ENCODE results near the gene PATL2.
A peak's percentile ranks its signal among the peaks of the same experiment; 100 is the strongest.
"Not testable (repeated sequence)": the region's sequence is repeated elsewhere in the genome, so short reads cannot be mapped to it uniquely, and the experiment has no call there.

The PATL2 gene

DNA sequence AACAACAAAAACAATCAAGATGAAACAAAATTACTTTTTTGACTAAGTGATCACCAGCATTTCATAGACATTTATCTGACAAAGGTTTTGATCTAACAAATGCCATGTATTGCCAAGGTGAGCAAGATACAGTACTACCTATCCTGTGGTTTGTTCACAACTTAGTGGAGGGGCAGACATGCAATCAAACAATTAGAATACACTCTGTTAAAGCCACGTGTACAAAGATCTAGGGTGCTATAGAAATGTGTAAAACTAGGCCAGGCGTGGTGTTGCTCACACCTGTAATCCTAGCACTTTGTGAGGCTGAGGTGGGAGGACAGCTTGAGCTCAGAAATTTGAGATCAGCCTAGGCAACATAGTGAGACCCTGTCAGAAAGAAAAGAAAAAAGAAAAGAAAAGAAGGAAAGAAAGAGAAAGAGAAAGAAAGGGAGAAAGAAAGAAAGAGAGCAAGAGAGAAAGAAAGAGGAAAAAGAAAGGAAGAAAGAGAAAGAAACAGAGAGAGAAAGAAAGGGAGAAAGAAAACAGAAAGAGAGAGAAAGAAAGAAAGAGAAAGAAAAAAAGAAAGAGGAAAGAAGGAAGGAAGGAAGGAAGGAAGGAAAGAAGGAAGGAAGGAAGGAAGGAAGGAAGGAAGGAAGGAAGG is 23.8 kb upstream of the PATL2 start:
- peak overlapping the region; percentile 51 for H3K4me3 ChIP-seq (ENCODE audit: low read depth, low read length)
- DNase-seq (ENCODE audit: low read depth) = no peak
- TF ChIP-seq, protein P1, sequence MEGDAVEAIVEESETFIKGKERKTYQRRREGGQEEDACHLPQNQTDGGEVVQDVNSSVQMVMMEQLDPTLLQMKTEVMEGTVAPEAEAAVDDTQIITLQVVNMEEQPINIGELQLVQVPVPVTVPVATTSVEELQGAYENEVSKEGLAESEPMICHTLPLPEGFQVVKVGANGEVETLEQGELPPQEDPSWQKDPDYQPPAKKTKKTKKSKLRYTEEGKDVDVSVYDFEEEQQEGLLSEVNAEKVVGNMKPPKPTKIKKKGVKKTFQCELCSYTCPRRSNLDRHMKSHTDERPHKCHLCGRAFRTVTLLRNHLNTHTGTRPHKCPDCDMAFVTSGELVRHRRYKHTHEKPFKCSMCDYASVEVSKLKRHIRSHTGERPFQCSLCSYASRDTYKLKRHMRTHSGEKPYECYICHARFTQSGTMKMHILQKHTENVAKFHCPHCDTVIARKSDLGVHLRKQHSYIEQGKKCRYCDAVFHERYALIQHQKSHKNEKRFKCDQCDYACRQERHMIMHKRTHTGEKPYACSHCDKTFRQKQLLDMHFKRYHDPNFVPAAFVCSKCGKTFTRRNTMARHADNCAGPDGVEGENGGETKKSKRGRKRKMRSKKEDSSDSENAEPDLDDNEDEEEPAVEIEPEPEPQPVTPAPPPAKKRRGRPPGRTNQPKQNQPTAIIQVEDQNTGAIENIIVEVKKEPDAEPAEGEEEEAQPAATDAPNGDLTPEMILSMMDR (IDR thresholded peaks at IDR 0.05; ENCODE audit: insufficient read depth, low read depth, low read length, missing control alignments) = no peak

DNA sequence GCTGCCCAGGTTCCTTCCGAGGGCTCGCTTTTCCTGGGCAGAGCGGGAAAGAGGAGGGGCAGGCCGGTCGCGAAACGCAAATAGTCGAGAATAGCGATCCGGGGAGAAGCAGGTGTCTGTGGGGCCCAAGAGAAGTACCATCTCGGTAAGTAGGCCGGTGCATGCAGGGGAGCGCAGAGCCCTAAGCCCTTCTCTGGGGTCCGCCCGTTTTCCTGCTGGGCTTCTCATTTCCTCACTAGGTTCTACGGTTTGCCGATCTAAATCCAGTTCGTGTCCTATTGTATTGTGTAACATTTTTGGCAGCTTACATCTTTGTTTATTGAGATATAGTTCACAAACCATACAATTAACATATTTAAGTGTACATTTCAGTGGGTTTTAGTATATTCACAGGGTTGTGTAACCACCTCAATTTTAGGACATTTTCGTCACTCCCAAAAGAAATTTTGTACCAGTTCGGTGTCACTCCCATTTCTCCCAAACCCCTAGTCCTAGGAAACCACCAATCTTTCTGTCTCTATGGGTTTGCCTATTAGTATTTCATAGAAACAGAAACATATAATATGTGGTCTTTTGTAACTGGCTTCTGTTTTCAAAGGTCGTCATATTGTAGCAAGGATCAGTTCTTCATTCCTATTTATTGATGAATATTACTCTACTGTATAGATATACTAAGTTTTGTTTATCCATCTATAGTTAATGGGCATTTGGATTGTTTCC is 18.4 kb upstream of the PATL2 start:
- peak; percentile 72 for DNase-seq (ENCODE audit: low read depth)
- TF ChIP-seq, protein P1 (IDR thresholded peaks at IDR 0.05; ENCODE audit: insufficient read depth, low read depth, low read length, missing control alignments) = no peak
- H3K4me3 ChIP-seq (ENCODE audit: low read depth, low read length) = peak overlapping the region; percentile 86

DNA sequence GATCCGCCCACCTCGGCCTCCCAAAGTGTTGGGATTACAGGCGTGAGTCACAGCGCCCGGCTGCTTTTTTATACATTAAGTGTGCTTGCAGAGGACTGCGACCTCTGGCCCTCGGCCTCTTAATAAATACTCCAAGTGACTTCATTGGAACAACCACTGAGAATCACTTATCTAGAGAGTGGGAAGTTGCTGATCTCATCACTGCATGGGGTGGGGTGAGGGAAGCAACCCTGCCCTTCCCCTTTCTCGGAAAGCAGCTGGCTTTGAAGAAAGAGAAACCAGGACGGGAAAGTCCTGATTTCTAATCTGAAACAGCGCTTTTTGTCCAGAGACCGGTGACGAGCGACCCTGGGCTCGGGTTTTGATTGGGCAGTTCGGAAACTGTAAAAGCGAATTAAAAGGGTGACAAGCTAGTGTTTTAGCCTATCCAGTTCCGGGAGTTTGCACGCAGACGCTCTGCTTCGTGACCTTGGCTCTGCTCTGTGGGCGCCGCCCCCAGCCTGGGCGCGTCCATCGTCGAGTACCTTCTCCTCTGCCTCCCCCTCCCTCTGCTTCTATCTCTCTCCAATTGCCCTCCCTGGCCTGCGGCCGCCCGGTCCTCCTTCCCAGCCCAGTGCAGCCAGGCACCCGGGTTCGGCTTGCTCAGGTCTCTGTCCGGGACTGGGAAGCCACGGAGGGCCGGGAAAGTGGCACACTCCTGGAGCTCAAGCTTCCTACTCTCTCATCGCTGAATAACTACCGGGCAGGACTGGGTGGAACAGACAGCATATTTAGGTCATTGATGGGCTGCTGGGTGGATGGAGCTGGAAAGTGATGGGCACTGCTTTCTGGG is 17.7 kb upstream of the PATL2 start:
- H3K4me3 ChIP-seq (ENCODE audit: low read depth, low read length) = peak overlapping the region; percentile 86

DNA sequence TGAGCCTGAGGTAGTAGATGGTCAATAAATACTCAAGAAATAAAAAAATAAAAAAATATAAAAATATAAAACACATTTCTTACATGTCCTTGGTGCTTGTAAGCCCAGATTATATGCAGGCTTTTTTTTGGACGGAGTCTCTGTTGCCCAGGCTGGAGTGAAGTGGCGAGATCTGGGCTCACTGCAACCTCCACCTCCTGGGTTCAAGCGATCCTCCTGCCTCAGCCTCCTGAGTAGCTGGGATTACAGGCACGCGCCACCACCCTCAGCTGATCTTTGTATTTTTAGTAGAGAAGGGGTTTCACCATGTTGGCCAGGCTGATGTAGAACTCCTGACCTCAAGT is 17.1 kb upstream of the PATL2 start:
- H3K4me3 ChIP-seq (ENCODE audit: low read depth, low read length) = peak overlapping the region; percentile 60
- not testable (repeated sequence) for DNase-seq (ENCODE audit: low read depth)

More for the DNA sequence above, 17.7 kb upstream of the PATL2 start:
- TF ChIP-seq, protein P1 (IDR thresholded peaks at IDR 0.05; ENCODE audit: insufficient read depth, low read depth, low read length, missing control alignments) = no peak
- peak; percentile 99 for DNase-seq (ENCODE audit: low read depth)

DNA sequence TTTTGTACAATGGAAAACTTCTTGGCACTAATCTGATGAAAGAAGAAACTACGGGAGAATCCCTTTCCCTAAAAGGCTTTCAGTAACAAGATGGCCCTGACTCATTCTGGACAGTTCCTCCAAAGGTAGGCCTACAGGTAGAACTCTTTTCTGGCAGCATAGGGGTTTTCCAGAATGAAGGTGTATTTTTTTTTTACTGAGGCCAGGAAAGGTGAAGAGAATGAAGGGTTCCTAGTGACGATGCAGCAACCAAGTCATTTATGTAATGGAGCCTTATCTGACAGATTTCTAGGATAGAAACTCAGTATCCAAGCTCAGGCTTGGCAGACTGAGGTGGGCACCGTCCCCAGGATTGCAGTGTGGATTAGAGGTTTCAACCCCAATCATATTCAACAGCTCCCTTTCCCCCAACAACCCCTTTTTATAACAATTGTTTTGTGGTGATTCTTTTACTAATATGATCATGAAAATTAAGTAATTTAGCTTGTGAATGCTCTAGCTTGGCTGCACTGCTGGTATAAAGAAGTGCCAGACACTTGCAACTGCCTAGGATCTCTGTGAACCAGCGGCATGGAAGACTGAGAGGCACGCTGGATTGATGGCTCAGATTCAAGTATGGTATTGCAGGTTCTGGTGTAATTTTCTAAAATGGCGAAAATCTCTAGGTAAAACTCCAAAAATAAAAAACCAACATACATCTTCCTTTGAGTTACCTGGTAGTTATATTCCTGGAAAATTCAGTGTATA is 16.5 kb upstream of the PATL2 start:
- TF ChIP-seq, protein P1 (IDR thresholded peaks at IDR 0.05; ENCODE audit: insufficient read depth, low read depth, low read length, missing control alignments) = no peak
- DNase-seq (ENCODE audit: low read depth) = peak; percentile 68
- peak overlapping the region; percentile 60 for H3K4me3 ChIP-seq (ENCODE audit: low read depth, low read length)

DNA sequence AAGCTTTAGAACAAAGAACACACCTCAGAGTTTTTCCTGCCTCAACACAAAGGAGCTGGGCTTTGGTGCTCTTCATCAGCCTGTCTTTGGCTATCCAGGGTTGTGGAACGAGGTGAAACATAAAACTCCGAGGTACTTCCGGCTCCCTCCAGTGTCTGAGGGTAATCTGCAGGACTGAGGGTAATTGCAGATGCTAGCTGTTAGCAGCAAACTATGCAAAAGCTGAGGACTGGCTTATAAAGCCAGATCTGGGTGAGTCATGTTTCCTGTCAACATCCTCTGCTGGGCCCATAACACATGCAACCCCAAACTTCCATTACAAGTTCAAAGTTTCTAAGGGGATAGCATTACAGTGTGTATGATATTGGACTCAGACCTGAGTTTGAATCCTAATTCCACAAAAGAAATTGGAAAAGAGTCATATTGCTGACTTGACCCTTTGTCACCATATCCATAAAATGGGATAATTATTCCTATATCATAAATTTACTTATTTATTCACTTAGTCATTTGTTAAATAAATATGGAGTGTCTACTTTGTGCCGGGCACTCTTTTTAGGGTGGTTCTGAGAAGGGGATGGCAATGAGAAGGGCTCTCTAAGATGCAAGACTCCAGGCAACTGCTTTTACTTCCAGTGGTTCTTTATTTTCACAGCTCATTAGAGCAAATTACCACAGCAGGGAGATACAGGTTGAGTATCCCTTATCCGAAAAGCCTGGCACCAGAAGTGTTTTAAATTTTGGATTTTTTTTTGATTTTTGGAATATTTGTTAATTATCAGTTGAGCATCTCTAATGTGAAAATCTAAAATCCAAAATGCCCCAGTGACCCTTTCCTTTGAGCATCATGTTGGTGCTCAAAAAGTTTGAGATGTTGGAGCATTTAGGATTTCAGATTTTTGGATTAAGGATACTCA is 15.7 kb upstream of the PATL2 start:
- peak overlapping the region; percentile 60 for H3K4me3 ChIP-seq (ENCODE audit: low read depth, low read length)
- DNase-seq (ENCODE audit: low read depth) = peak; percentile 97
- TF ChIP-seq, protein P1 (IDR thresholded peaks at IDR 0.05; ENCODE audit: insufficient read depth, low read depth, low read length, missing control alignments) = no peak
